ENCODE data around the gene FAM222A. TPM values are rescaled to one million over a fixed set of nuclear protein-coding genes. Genes with fewer than 3 reads are reported as not detected.

Gene FAM222A
- total RNA-seq, 4 donors from 2014 or later, result 1.4 to 3.0 (median 1.8) TPM

GRCh38 chr12:109719123-109720022 is 5.7 kb downstream of the FAM222A start:
- Histone ChIP-seq H3K36me3 (no peaks in the 10 kb centered on the region), H3K4me3 (no peak overlapping the region), H3K27ac (no peak overlapping the region), H3K4me1 (peaks cover 27 to 53% (median 41%) of the 10 kb centered on the region in 4 donors), H3K27me3 (peaks cover 10% of the 10 kb centered on the region), H3K9me3 (no peaks in the 10 kb centered on the region)
- no peak for DNase-seq
- in situ Hi-C loops (cut with MboI; ENCODE audit: low pct_ligation_motif_present in 1 of 4, low pct_unique_long_range_greater_than_20kb in 1 of 4, low sequenced_read_pairs in 3 of 4), result no loop called here
- intact Hi-C loops (cut with DNase I; ENCODE audit: low total_unique reads), result loop anchor here (5.0 to 10.0 kb wide), 2 partner anchors 55 to 972 kb away; no protein-coding TSS in a partner anchor
- 73% methylated on average over 12 of the region's 12 CpGs; no CpG with 5 or more reads in 1 of the 2 donors for WGBS, 2 donors (ENCODE audit: low coverage in 1 of 2)
- TF ChIP-seq POLR2A (IDR thresholded peaks at IDR 0.05), result no peak
- TF ChIP-seq CTCF (IDR thresholded peaks at IDR 0.05), result no peak
- TF ChIP-seq POLR2AphosphoS5 (IDR thresholded peaks at IDR 0.05), result no peak
- TF ChIP-seq EP300 (IDR thresholded peaks at IDR 0.05; ENCODE audit: low read depth), result no peak

- in situ Hi-C loops (cut with MboI; ENCODE audit: low pct_ligation_motif_present in 1 of 4, low pct_unique_long_range_greater_than_20kb in 1 of 4, low sequenced_read_pairs in 3 of 4) (no loop called here), intact Hi-C loops (cut with DNase I; ENCODE audit: low total_unique reads) (no loop called here)
- Histone ChIP-seq H3K36me3 (no peaks in the 10 kb centered on the region), H3K27ac (peak overlapping the region in 1 of 4 donors; percentile 62), H3K4me3 (no peak overlapping the region), H3K4me1 (peaks cover 27 to 51% (median 36%) of the 10 kb centered on the region in 4 donors), H3K27me3 (peaks cover 10% of the 10 kb centered on the region), H3K9me3 (no peaks in the 10 kb centered on the region)
- TF ChIP-seq POLR2AphosphoS5 (IDR thresholded peaks at IDR 0.05) (no peak), CTCF (IDR thresholded peaks at IDR 0.05) (no peak), EP300 (IDR thresholded peaks at IDR 0.05; ENCODE audit: low read depth) (no peak), POLR2A (IDR thresholded peaks at IDR 0.05) (no peak)
- DNase-seq, result no peak
- WGBS, 2 donors (ENCODE audit: low coverage in 1 of 2), result 73% methylated on average over 10 of the region's 12 CpGs; no CpG with 5 or more reads in 1 of the 2 donors
Measured at GRCh38 chr12:109720152-109720856, 6.7 kb downstream of the FAM222A start.

- Histone ChIP-seq H3K4me3 (no peak overlapping the region), H3K9me3 (no peaks in the 10 kb centered on the region), H3K36me3 (no peaks in the 10 kb centered on the region), H3K4me1 (peaks cover 22 to 51% (median 30%) of the 10 kb centered on the region in 4 donors), H3K27me3 (peaks cover 10% of the 10 kb centered on the region), H3K27ac (peak overlapping the region in 1 of 4 donors; percentile 62)
- WGBS, 2 donors (ENCODE audit: low coverage in 1 of 2), result 77% methylated on average over 1 of the region's 1 CpG; no CpG with 5 or more reads in 1 of the 2 donors
- intact Hi-C loops (cut with DNase I; ENCODE audit: low total_unique reads), result no loop called here
- in situ Hi-C loops (cut with MboI; ENCODE audit: low pct_ligation_motif_present in 1 of 4, low pct_unique_long_range_greater_than_20kb in 1 of 4, low sequenced_read_pairs in 3 of 4), result no loop called here
- no peak for DNase-seq
- TF ChIP-seq POLR2A (IDR thresholded peaks at IDR 0.05), result no peak
- no peak for TF ChIP-seq CTCF (IDR thresholded peaks at IDR 0.05)
- no peak for TF ChIP-seq POLR2AphosphoS5 (IDR thresholded peaks at IDR 0.05)
- no peak for TF ChIP-seq EP300 (IDR thresholded peaks at IDR 0.05; ENCODE audit: low read depth)
Measured at GRCh38 chr12:109720857-109721189, 7.2 kb downstream of the FAM222A start.

- Histone ChIP-seq H3K9me3 (no peaks in the 10 kb centered on the region), H3K27me3 (peaks cover 10% of the 10 kb centered on the region), H3K4me1 (peaks cover 19 to 46% (median 27%) of the 10 kb centered on the region in 4 donors), H3K36me3 (no peaks in the 10 kb centered on the region), H3K4me3 (no peak overlapping the region), H3K27ac (peak overlapping the region in 1 of 4 donors; percentile 62)
- intact Hi-C loops (cut with DNase I; ENCODE audit: low total_unique reads) (no loop called here), in situ Hi-C loops (cut with MboI; ENCODE audit: low pct_ligation_motif_present in 1 of 4, low pct_unique_long_range_greater_than_20kb in 1 of 4, low sequenced_read_pairs in 3 of 4) (no loop called here)
- 73 to 84% methylated on average over 3 to 10 of the region's 10 CpGs for WGBS, 2 donors (ENCODE audit: low coverage in 1 of 2)
- TF ChIP-seq POLR2A (IDR thresholded peaks at IDR 0.05) (no peak), POLR2AphosphoS5 (IDR thresholded peaks at IDR 0.05) (no peak), CTCF (IDR thresholded peaks at IDR 0.05) (no peak), EP300 (IDR thresholded peaks at IDR 0.05; ENCODE audit: low read depth) (no peak)
- no peak for DNase-seq
Measured at GRCh38 chr12:109721276-109721675, 7.7 kb downstream of the FAM222A start.
